Neural cell (in vitro differentiated cells): Measurements from ENCODE around the gene TNNI3. TPM values are rescaled to one million over a fixed set of nuclear protein-coding genes. Genes with fewer than 3 reads are reported as not detected.

Source experiments
- H2AFZ ChIP-seq: fragments of 200-600, 300-800 bp; sonication (generic), shearing (Covaris generic); 2 replicates; pipeline ENCODE4 v1.6.0; 2014; ENCODE audit warnings: low read depth, mild to moderate bottlenecking, antibody characterized with exemption, low read length, moderate library complexity
- H3F3A ChIP-seq: fragments of 200-600 bp; shearing (Covaris generic); 2 replicates; pipeline ENCODE4 v1.6.1; 2016; ENCODE audit warnings: mild to moderate bottlenecking, moderate library complexity, mixed read lengths, antibody characterized with exemption, low read length; ENCODE audit not compliant: insufficient read depth, poor library complexity, severe bottlenecking
- H3K27ac ChIP-seq: fragments of 200-600, 300-800 bp; sonication (generic), shearing (Covaris generic); 2 replicates; pipeline ENCODE4 v1.5.1; 2014; ENCODE audit warnings: mild to moderate bottlenecking, low read length, moderate library complexity
- H3K27me3 ChIP-seq: fragments of 300-800, 200-600 bp; sonication (generic), shearing (Covaris generic); 2 replicates; pipeline ENCODE4 v1.6.0; 2014; ENCODE audit warnings: mild to moderate bottlenecking, low read depth, low read length, moderate library complexity; ENCODE audit not compliant: insufficient read depth
- H3K36me3 ChIP-seq: fragments of 300-800, 200-600 bp; sonication (generic), shearing (Covaris generic); 2 replicates; pipeline ENCODE4 v1.5.1; 2014; ENCODE audit warnings: mild to moderate bottlenecking, antibody characterized with exemption, low read length, moderate library complexity; ENCODE audit not compliant: insufficient read depth
- H3K4me2 ChIP-seq: fragments of 300-800, 200-600 bp; sonication (generic), shearing (Covaris generic); 2 replicates; pipeline ENCODE4 v1.6.0; 2014; ENCODE audit warnings: mild to moderate bottlenecking, low read length
- H3K4me3 ChIP-seq: fragments of 300-800, 200-600 bp; sonication (generic), shearing (Covaris generic); 2 replicates; pipeline ENCODE4 v1.5.1; 2014; ENCODE audit warnings: mild to moderate bottlenecking, low read length, moderate library complexity
- H3K79me2 ChIP-seq: fragments of 200-600 bp; shearing (Covaris generic); replicated peaks from 2 replicates; pipeline ENCODE4 v1.6.0; 2014; ENCODE audit warnings: mild to moderate bottlenecking, low read length, moderate library complexity; ENCODE audit not compliant: insufficient read depth
- H3K9ac ChIP-seq: fragments of 300-800, 200-600 bp; sonication (generic), shearing (Covaris generic); 2 replicates; pipeline ENCODE4 v1.6.1; 2016; ENCODE audit warnings: mild to moderate bottlenecking, low read length, mixed read lengths
- H3K9me2 ChIP-seq: fragments of 200-600 bp; shearing (Covaris generic); 2 replicates; pipeline ENCODE4 v1.6.1; 2016; ENCODE audit warnings: mild to moderate bottlenecking, low read length, mixed read lengths; ENCODE audit not compliant: insufficient read depth
- H3K9me3 ChIP-seq: fragments of 200-600, 300-800 bp; sonication (generic), shearing (Covaris generic); 2 replicates; pipeline ENCODE4 v1.6.1; 2016; ENCODE audit warnings: mild to moderate bottlenecking, mixed run types, low read length, moderate library complexity, mixed read lengths
- H4K20me1 ChIP-seq: fragments of 200-600 bp; shearing (Covaris generic); 2 replicates; pipeline ENCODE4 v1.6.1; 2016; ENCODE audit warnings: mild to moderate bottlenecking, mixed run types; ENCODE audit not compliant: insufficient read depth
- EP300 ChIP-seq: fragments of 450-650 bp; conservative IDR thresholded peaks from 2 replicates; pipeline ENCODE4 v1.6.1; 2014; ENCODE audit warnings: antibody characterized with exemption, mild to moderate bottlenecking, moderate library complexity; ENCODE audit not compliant: poor library complexity, severe bottlenecking
- EZH2 ChIP-seq: fragments of 200-600, 300-800 bp; shearing (Covaris generic), sonication (generic); IDR thresholded peaks from 2 replicates; pipeline ENCODE4 v1.6.1; 2014; ENCODE audit warnings: antibody characterized with exemption, low read length, borderline replicate concordance, mild to moderate bottlenecking; ENCODE audit not compliant: insufficient read depth, poor library complexity, severe bottlenecking
- MXI1 ChIP-seq: fragments of 450-650 bp; conservative IDR thresholded peaks from 2 replicates; pipeline ENCODE4 v1.6.1; 2014; ENCODE audit warnings: antibody characterized with exemption, mild to moderate bottlenecking; ENCODE audit not compliant: poor library complexity, severe bottlenecking
- POLR2AphosphoS5 ChIP-seq: IDR thresholded peaks from 2 replicates; pipeline ENCODE4 v1.6.1; 2012
- RAD21 ChIP-seq: fragments of 450-650 bp; conservative IDR thresholded peaks from 2 replicates; pipeline ENCODE4 v1.6.1; 2014; ENCODE audit warnings: antibody characterized with exemption, mild to moderate bottlenecking, moderate library complexity
- SMC3 ChIP-seq: fragments of 450-650 bp; conservative IDR thresholded peaks from 2 replicates; pipeline ENCODE4 v1.6.1; 2014; ENCODE audit warnings: antibody characterized with exemption, mild to moderate bottlenecking, moderate library complexity; ENCODE audit not compliant: poor library complexity
- TAF1 ChIP-seq: IDR thresholded peaks from 2 replicates; pipeline ENCODE4 v1.6.1; 2012; ENCODE audit warnings: low read depth
- polyA minus RNA-seq: library from RNA; depleted of rRNA, polyadenylated mRNA; stranded (reverse); fragments of >200 nt; gene quantifications from 2 replicates; pipeline ENCODE4 v1.2.3, GENCODE V29; 2014
- polyA plus RNA-seq: library from polyadenylated mRNA; depleted of rRNA; stranded (reverse); fragments of >200 nt; gene quantifications from 2 replicates; pipeline ENCODE4 v1.2.3, GENCODE V29; 2014
- TF ChIP-seq, protein P1 (sequence below): fragments of 450-650 bp; IDR thresholded peaks from 2 replicates; pipeline ENCODE4 v1.5.1; 2014; ENCODE audit warnings: antibody characterized with exemption, mild to moderate bottlenecking, moderate library complexity; ENCODE audit not compliant: poor library complexity, severe bottlenecking
- TF ChIP-seq, protein P2 (sequence below): IDR thresholded peaks from 2 replicates; pipeline ENCODE4 v1.6.1; 2012; ENCODE audit warnings: borderline replicate concordance

The TNNI3 gene
- 22.5 and 22.6 TPM in 2 replicates for polyA plus RNA-seq
- polyA minus RNA-seq: 3.7 and 5.9 TPM in 2 replicates

DNA sequence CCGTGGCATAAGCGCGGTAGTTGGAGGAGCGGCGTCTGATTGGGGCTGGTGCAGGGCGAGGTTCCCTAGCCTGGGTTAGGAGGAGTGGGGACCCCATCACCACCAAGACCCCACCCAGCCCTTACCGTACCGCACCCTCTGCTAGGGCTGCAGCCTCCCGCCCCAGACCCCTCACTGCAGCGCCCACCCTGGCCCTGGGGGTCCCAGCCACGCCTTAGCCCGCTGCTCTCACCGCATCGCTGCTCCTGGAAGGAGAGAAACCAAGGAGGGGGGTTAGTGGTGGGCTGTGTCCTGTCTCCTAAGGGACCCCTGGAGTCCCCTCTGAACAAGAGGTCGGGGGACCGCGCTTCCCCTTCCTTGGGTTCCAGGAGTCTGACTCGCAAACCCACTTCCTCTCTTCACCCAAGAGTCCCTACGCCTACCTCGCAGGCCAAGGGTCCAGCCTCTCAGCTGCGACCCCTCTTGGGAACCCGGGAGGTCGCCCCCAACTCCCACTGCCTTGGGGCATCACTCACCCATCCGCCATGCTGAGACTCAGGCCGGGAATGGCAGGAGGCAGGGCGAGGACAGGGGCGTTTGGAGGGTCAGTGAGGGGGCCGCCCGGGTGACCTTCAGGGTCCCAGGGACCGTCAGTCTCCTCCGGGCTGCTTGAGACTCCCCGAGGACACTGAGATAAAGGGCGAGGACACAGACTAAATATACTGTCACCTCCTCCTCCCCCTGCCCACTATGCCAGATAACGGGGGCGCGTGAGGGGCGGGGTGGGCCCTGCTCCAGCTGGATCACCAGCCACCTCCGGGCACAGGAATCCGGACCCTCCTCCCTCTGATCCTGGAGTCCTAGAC is at the start of gene TNNI3:
Gene TNNI3, minus strand, starts transcription at position 669 of the 845 bp plus-strand sequence. Its CDS starts 143 bp downstream, at position 526.
- no peaks in the 10 kb centered on the region for H3K36me3 ChIP-seq
- no peak within 1 kb of the TSS for H3K27ac ChIP-seq
- peaks cover 20% of the 10 kb centered on the region for H3K27me3 ChIP-seq
- no peaks in the 10 kb centered on the region for H3K79me2 ChIP-seq
- peak within 1 kb of the TSS; percentile 66 for H3K4me3 ChIP-seq
- no peaks in the 10 kb centered on the region for H3K9me3 ChIP-seq
- no peak within 1 kb of the TSS for H3K9ac ChIP-seq
- H2AFZ ChIP-seq: no peak within 1 kb of the TSS
- TF ChIP-seq POLR2AphosphoS5 (no peak), EP300 (no peak), RAD21 (no peak), MXI1 (no peak), EZH2 (no peak), TAF1 (no peak), SMC3 (no peak)
- TF ChIP-seq, protein P1, sequence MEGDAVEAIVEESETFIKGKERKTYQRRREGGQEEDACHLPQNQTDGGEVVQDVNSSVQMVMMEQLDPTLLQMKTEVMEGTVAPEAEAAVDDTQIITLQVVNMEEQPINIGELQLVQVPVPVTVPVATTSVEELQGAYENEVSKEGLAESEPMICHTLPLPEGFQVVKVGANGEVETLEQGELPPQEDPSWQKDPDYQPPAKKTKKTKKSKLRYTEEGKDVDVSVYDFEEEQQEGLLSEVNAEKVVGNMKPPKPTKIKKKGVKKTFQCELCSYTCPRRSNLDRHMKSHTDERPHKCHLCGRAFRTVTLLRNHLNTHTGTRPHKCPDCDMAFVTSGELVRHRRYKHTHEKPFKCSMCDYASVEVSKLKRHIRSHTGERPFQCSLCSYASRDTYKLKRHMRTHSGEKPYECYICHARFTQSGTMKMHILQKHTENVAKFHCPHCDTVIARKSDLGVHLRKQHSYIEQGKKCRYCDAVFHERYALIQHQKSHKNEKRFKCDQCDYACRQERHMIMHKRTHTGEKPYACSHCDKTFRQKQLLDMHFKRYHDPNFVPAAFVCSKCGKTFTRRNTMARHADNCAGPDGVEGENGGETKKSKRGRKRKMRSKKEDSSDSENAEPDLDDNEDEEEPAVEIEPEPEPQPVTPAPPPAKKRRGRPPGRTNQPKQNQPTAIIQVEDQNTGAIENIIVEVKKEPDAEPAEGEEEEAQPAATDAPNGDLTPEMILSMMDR: no peak
- TF ChIP-seq, protein P2, sequence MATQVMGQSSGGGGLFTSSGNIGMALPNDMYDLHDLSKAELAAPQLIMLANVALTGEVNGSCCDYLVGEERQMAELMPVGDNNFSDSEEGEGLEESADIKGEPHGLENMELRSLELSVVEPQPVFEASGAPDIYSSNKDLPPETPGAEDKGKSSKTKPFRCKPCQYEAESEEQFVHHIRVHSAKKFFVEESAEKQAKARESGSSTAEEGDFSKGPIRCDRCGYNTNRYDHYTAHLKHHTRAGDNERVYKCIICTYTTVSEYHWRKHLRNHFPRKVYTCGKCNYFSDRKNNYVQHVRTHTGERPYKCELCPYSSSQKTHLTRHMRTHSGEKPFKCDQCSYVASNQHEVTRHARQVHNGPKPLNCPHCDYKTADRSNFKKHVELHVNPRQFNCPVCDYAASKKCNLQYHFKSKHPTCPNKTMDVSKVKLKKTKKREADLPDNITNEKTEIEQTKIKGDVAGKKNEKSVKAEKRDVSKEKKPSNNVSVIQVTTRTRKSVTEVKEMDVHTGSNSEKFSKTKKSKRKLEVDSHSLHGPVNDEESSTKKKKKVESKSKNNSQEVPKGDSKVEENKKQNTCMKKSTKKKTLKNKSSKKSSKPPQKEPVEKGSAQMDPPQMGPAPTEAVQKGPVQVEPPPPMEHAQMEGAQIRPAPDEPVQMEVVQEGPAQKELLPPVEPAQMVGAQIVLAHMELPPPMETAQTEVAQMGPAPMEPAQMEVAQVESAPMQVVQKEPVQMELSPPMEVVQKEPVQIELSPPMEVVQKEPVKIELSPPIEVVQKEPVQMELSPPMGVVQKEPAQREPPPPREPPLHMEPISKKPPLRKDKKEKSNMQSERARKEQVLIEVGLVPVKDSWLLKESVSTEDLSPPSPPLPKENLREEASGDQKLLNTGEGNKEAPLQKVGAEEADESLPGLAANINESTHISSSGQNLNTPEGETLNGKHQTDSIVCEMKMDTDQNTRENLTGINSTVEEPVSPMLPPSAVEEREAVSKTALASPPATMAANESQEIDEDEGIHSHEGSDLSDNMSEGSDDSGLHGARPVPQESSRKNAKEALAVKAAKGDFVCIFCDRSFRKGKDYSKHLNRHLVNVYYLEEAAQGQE: no peak
- no peaks in the 10 kb centered on the region for H3K9me2 ChIP-seq
- H4K20me1 ChIP-seq: no peaks in the 10 kb centered on the region
- no peaks in the 10 kb centered on the region for H3F3A ChIP-seq
- no peak within 1 kb of the TSS for H3K4me2 ChIP-seq

DNA sequence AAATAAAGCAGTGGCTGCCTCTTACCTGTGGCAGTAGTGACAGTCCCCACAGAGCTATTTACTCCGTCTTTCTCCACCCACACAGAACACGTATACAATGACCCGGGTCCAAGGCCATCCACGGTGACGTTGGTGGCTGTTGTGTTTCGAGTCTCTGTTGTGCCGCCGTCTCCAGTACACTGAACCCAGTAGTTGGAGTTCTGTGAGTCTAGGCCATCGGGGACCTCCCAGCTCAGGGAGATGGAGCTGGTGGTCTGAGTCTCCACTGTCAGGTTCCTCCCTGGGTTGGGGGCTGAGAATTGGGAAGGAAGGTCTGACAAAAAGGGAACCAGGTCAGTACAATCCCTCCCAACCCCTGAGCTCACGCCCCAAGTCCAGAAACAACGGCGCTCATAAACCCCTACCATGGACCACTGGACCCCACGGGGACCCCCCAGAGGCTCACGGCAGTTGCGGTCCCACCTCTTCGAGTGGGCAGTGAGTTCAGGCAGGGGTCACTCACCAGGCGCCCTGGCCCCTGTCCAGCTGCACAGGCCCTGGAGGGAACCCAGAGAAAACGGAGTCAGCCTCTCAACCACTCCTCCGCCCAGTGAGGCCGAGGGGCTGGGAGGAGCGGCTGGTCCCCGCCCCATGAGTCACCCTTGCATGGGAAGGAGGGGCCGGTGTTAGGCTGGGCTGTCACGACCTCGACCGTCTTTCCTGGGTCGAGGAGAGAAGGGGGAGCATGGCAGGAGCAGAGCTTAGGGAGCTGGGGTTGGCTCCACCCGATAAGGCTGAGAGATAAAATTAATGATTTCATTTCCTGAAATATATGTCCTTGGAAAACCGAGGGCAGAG is 49.4 kb upstream of the TNNI3 start:
- no peak overlapping the region for H3K4me3 ChIP-seq

More for the DNA sequence above, 49.4 kb upstream of the TNNI3 start:
- Histone ChIP-seq H3F3A (no peaks in the 10 kb centered on the region), H3K9me3 (no peaks in the 10 kb centered on the region), H3K9ac (no peak overlapping the region), H4K20me1 (no peaks in the 10 kb centered on the region), H2AFZ (no peak overlapping the region), H3K9me2 (no peaks in the 10 kb centered on the region), H3K27me3 (no peaks in the 10 kb centered on the region), H3K79me2 (no peaks in the 10 kb centered on the region), H3K4me2 (no peak overlapping the region), H3K27ac (no peak overlapping the region), H3K36me3 (no peaks in the 10 kb centered on the region)
- TF ChIP-seq SMC3 (no peak), MXI1 (no peak), POLR2AphosphoS5 (no peak), TAF1 (no peak), EP300 (no peak), RAD21 (no peak), EZH2 (no peak)
- TF ChIP-seq, protein P2: no peak
- TF ChIP-seq, protein P1: no peak
